CD4-positive, alpha-beta memory T cell (primary cell): ENCODE data around the gene HSD17B8. TPM values are rescaled to one million over a fixed set of nuclear protein-coding genes. Genes with fewer than 3 reads are reported as not detected.

Experiments used
- CTCF ChIA-PET: fragments of 350-600 bp; sonication (Branson Sonifier 250); formaldehyde crosslinking; loops from one replicate; lab custom pipeline; 2021; ENCODE audit warnings: inconsistent platforms; ENCODE audit not compliant: partially characterized antibody; lab: Charles Lee
- POLR2A ChIA-PET: fragments of 350-600 bp; sonication (Branson Sonifier 250); formaldehyde crosslinking; loops from one replicate; lab custom pipeline; 2021; ENCODE audit not compliant: partially characterized antibody; lab: Charles Lee
- DNase-seq, 5 donors: peaks; one replicate each; pipeline versions ENCODE4 v3.0.0 to v3.0.0-alpha.2; 2020 to 2022; ENCODE audit warnings: mixed read lengths in 1 of 5
- H3K27ac ChIP-seq: one replicate; pipeline ENCODE4 v1.7.0; 2013; ENCODE audit warnings: low read depth, low read length
- H3K27me3 ChIP-seq: 2 replicates; pipeline ENCODE4 v1.7.0; 2013; ENCODE audit warnings: mild to moderate bottlenecking, low read length, moderate library complexity; ENCODE audit not compliant: insufficient read depth
- H3K36me3 ChIP-seq: 2 replicates; pipeline ENCODE4 v1.7.0; 2013; ENCODE audit warnings: mild to moderate bottlenecking, low read length, moderate library complexity; ENCODE audit not compliant: insufficient read depth
- H3K4me1 ChIP-seq: 2 replicates; pipeline ENCODE4 v1.7.0; 2013; ENCODE audit warnings: mild to moderate bottlenecking, low read length, moderate library complexity; ENCODE audit not compliant: insufficient read depth
- H3K4me3 ChIP-seq, 2 donors: one replicate each; pipeline ENCODE4 v1.7.0; 2013; ENCODE audit warnings: low read length in 2 of 2, mild to moderate bottlenecking in 1 of 2
- H3K9me3 ChIP-seq, 2 donors: one replicate each; pipeline ENCODE4 v1.7.0; 2013; ENCODE audit warnings: low read length in 2 of 2, control low read depth in 1 of 2; ENCODE audit not compliant: control insufficient read depth in 1 of 2
- H3K27ac Mint-ChIP-seq, 7 donors: one replicate each; pipeline ENCODE4 v1.8.0; 2020 to 2021; ENCODE audit warnings: mixed read lengths in 7 of 7, mild to moderate bottlenecking in 6 of 7, inconsistent platforms in 3 of 7, moderate library complexity in 3 of 7
- H3K27me3 Mint-ChIP-seq, 2 donors: one replicate each; pipeline ENCODE4 v1.8.0; 2020 to 2021; ENCODE audit warnings: mixed read lengths in 2 of 2
- H3K36me3 Mint-ChIP-seq, 2 donors: one replicate each; pipeline ENCODE4 v1.8.0; 2020 to 2021; ENCODE audit warnings: mixed read lengths in 2 of 2, inconsistent platforms in 1 of 2, mild to moderate bottlenecking in 1 of 2
- H3K4me1 Mint-ChIP-seq, 4 donors: one replicate each; pipeline ENCODE4 v1.8.0; 2020 to 2021; ENCODE audit warnings: mixed read lengths in 4 of 4, mild to moderate bottlenecking in 1 of 4
- H3K4me3 Mint-ChIP-seq, 8 donors: one replicate each; pipeline ENCODE4 v1.8.0; 2020 to 2021; ENCODE audit warnings: mixed read lengths in 8 of 8, mild to moderate bottlenecking in 7 of 8, moderate library complexity in 6 of 8, inconsistent platforms in 3 of 8
- H3K9me3 Mint-ChIP-seq, 8 donors: one replicate each; pipeline ENCODE4 v1.8.0; 2020 to 2021; ENCODE audit warnings: mixed read lengths in 8 of 8, mild to moderate bottlenecking in 5 of 8, inconsistent platforms in 3 of 8, moderate library complexity in 1 of 8
- intact Hi-C: fragments of 100-400 bp; cut with micrococcal nuclease; formaldehyde crosslinking; loops from one replicate; pipeline ENCODE4 v1.15.1; 2023
- polyA plus RNA-seq, 2 donors: library from polyadenylated mRNA; unstranded; fragments of 300-500 nt; fragmentation: Illumina TruSeq; gene quantifications; one replicate each; pipeline ENCODE4 v1.2.3, GENCODE V29; 2021
- total RNA-seq, 2 experiments: library from RNA; stranded (reverse); gene quantifications; one replicate each; pipeline ENCODE4 v1.2.3, GENCODE V29; 2021

Gene HSD17B8
- total and polyA plus RNA-seq, 4 experiments from 2014 or later, result 20.2 to 77.3 (median 39.9) TPM

DNA sequence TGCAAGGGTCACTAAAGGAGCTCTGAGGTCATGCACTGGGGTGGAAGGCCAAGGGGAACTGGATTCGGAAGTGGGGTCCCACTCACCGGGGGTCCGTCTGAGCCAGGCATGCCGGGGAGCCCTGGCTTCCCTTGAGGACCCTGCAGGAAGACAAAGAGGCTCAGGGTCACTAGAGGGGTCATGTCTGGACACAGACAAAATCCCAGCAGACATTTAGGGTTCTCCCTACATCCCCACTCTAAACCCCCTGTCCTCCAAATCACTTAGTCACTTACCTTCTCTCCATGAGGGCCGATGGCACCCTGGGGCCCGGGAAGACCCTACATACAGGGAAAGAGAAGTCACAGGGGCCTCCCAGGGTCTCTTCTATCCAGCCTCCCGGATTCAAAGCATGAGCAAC lies 27.5 kb upstream of the HSD17B8 start:
- H3K36me3 Mint-ChIP-seq, result no peaks in the 10 kb centered on the region
- intact Hi-C loops, result no loop called here
- no peak for DNase-seq

DNA sequence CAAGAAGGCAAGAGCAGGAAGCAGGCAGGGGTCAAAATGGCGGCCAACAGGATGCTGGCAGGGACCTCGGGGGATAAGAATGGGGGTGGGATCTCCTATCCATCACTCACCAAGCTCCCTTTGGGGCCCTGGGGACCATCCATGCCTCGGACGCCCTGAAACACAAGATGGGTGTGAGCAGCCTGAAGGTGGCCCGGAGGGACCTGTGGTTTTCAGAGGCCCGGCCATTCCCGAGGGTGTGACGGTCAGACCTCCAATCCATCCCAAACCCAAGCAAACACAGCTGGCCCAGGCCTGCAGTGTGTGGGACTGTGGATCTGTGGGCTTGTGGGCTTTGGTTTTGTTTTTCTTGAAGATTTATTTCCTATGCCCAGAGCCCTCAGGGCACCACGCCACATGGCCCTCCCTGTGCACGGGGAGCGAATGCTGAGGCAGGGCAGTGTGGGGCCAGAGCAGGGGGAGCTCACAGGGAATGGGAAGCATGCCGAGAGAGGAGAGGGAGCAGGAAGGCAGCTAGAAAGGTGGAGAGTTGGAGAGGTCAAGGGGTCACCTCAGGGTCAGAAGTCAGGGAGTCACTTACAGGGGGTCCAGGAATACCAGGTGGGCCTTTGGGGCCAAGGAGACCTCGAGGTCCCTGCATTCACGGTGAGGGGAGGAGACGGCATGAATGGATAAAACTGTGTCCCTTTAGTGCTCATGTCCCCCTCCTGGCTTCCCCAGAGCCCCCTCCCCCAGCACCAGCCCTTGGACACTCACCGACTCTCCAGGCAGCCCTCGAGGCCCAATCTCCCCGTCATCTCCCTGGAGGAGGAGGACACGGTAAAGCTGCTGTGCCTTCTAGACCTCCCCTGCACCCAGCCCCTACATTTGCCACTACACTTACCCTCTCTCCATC lies 26.7 kb upstream of the HSD17B8 start:
- CTCF ChIA-PET, result no interaction called here
- H3K4me3 ChIP-seq, result no peak overlapping the region
- Mint-ChIP-seq H3K9me3 (peaks cover 0 to 3% (median under 1%) of the 10 kb centered on the region in 8 donors), H3K27ac (peak overlapping the region in 3 of 7 donors; percentile 1 to 11 (median 6)), H3K36me3 (peaks cover 0 to 2% of the 10 kb centered on the region in 2 donors), H3K4me3 (no peak overlapping the region), H3K4me1 (peaks cover 1 to 3% (median 2%) of the 10 kb centered on the region in 4 donors), H3K27me3 (peaks cover 0 to 7% of the 10 kb centered on the region in 2 donors)
- no peak overlapping the region for H3K27ac ChIP-seq
- no peaks in the 10 kb centered on the region for H3K36me3 ChIP-seq
- POLR2A ChIA-PET, result no interaction called here
- DNase-seq, result no peak
- no peaks in the 10 kb centered on the region for H3K27me3 ChIP-seq
- intact Hi-C loops, result no loop called here
- H3K9me3 ChIP-seq, result no peaks in the 10 kb centered on the region
- peaks cover 1% of the 10 kb centered on the region for H3K4me1 ChIP-seq

More for the DNA sequence above, 27.5 kb upstream of the HSD17B8 start:
- Histone ChIP-seq H3K4me1 (no peaks in the 10 kb centered on the region), H3K27me3 (no peaks in the 10 kb centered on the region), H3K36me3 (no peaks in the 10 kb centered on the region), H3K9me3 (no peaks in the 10 kb centered on the region), H3K27ac (no peak overlapping the region), H3K4me3 (no peak overlapping the region)
- H3K4me3 Mint-ChIP-seq, result no peak overlapping the region
- H3K4me1 Mint-ChIP-seq, result no peaks in the 10 kb centered on the region
- ChIA-PET POLR2A (no interaction called here), CTCF (no interaction called here)
- peaks cover 0 to 7% of the 10 kb centered on the region in 2 donors for H3K27me3 Mint-ChIP-seq
- H3K27ac Mint-ChIP-seq, result no peak overlapping the region
- peaks cover 0 to 2% (median 0%) of the 10 kb centered on the region in 8 donors for H3K9me3 Mint-ChIP-seq

DNA sequence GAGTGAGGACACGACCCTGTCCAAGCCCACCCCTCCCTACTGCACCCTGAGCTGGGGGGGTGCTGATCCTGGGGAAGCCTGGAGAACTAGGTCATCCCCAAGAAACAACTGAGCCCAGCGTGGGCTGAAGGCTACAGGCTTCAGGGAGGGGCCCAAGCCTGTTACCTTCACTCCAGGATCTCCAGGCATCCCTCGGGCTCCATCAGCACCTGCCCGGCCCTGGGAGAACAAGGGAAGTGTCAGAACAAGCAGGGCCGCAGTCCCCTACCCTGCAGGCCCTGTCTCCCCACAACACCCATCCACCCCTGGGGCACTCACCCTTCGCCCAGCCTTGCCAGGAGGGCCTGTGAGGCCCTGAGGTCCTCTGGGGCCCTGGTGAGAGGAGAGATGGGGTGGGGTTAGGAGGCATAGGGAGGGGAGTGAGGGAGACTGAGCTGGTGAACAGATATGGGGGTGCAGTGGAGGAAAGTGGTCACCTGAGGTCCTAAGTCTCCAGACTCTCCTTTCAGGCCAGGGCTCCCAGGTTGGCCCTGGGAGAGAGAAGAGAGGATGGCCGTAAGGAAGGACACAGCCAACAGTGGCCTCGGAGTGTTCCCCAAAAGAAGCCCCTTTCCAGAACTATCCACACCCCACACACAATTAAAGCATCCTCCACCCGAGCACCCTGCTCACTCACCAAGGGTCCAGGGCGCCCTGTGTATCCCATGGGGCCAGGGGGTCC lies 25.5 kb upstream of the HSD17B8 start:
- H3K36me3 Mint-ChIP-seq, result peaks cover 2 to 12% of the 10 kb centered on the region in 2 donors
- no peak for DNase-seq
- Histone ChIP-seq H3K4me3 (no peak overlapping the region), H3K27ac (no peak overlapping the region), H3K9me3 (no peaks in the 10 kb centered on the region), H3K36me3 (no peaks in the 10 kb centered on the region), H3K4me1 (peaks cover 12% of the 10 kb centered on the region), H3K27me3 (no peaks in the 10 kb centered on the region)
- ChIA-PET CTCF (no interaction called here), POLR2A (no interaction called here)
- no peak overlapping the region for H3K27ac Mint-ChIP-seq
- H3K27me3 Mint-ChIP-seq, result peaks cover 0 to 7% of the 10 kb centered on the region in 2 donors
- peaks cover 0 to 13% (median 6%) of the 10 kb centered on the region in 8 donors for H3K9me3 Mint-ChIP-seq
- intact Hi-C loops, result no loop called here
- peaks cover 12 to 14% (median 13%) of the 10 kb centered on the region in 4 donors for H3K4me1 Mint-ChIP-seq
- no peak overlapping the region for H3K4me3 Mint-ChIP-seq

DNA sequence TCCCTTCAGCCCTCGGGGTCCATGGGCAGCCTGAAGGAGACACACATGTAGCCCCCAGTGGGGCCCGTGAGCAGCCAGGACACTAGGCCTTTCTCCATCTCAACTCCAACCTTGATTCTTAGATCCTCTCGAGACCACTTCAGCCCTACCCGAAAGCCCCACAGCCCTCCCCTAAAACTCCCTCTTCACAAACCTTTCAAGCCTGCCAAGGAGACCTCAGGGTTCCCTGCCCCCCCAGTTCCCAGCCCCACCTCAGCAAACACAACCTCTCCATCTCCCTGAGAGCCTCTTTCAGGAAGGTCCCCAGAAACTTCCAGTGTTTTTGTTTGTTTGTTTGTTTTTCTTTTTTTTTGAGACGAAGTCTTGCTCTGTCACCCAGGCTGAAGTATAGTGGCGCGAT lies 23.3 kb upstream of the HSD17B8 start:
- peaks cover 2 to 12% of the 10 kb centered on the region in 2 donors for H3K36me3 Mint-ChIP-seq
- POLR2A ChIA-PET, result no interaction called here
- no peak for DNase-seq
- peaks cover 0 to 13% (median 6%) of the 10 kb centered on the region in 8 donors for H3K9me3 Mint-ChIP-seq
- H3K27me3 Mint-ChIP-seq, result peaks cover 0 to 1% of the 10 kb centered on the region in 2 donors
- H3K4me1 ChIP-seq, result peaks cover 20% of the 10 kb centered on the region
- CTCF ChIA-PET, result no interaction called here
- intact Hi-C loops, result no loop called here
- no peaks in the 10 kb centered on the region for H3K36me3 ChIP-seq
- H3K4me1 Mint-ChIP-seq, result peaks cover 17 to 24% (median 21%) of the 10 kb centered on the region in 4 donors
- H3K4me3 Mint-ChIP-seq, result peak overlapping the region in 1 of 8 donors; percentile 25
- H3K27ac ChIP-seq, result no peak overlapping the region
- peak overlapping the region in 3 of 7 donors; percentile 22 to 68 (median 31) for H3K27ac Mint-ChIP-seq
- no peaks in the 10 kb centered on the region for H3K27me3 ChIP-seq
- no peak overlapping the region for H3K4me3 ChIP-seq
- H3K9me3 ChIP-seq, result no peaks in the 10 kb centered on the region

DNA sequence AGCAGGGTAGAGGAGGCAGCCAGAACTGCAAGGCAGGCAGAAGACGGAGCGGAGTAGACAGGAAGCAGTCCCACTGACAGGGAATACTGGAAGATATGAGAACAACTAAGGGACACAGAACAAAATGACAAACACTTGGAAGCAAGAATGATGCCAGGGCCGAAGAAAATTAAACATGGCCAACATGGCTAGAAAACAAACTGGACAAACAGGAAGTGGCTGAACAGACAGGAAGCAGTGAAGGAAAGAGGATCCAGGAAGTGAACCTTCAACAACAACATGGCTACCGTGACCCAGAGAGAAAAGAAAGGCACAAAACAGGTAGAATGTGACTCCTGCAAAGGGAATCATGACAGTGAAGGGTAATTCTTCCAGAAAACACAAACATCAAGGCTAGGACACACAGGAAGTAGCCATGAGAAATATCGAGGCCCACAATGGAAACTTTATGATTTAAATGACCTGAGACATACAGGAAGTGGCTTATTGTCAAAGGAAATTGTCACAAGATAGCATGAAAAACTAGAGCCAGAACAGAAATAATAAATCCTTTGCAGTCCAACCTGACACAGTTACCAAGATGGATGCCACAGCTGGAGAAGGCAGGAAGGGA lies 21.3 kb upstream of the HSD17B8 start:
- ChIA-PET POLR2A (interaction anchor here (0.9 to 1.5 kb wide), 13 partner anchors 10 to 211 kb away, joined by 3 to 11 read pairs (median 5); partner anchors contain the start of genes B3GALT4, COL11A2, RING1 and RPS18), CTCF (interaction anchor here (0.7 to 1.5 kb wide), 6 partner anchors 11 to 34 kb away, joined by 3 to 8 read pairs (median 3); no protein-coding TSS in a partner anchor)
- Histone ChIP-seq H3K36me3 (no peaks in the 10 kb centered on the region), H3K4me3 (peak overlapping the region in 1 of 2 donors; percentile 3), H3K27ac (no peak overlapping the region), H3K4me1 (peaks cover 20% of the 10 kb centered on the region), H3K27me3 (peaks cover 1% of the 10 kb centered on the region), H3K9me3 (no peaks in the 10 kb centered on the region)
- Mint-ChIP-seq H3K4me1 (peaks cover 17 to 28% (median 21%) of the 10 kb centered on the region in 4 donors), H3K4me3 (peak overlapping the region; percentile 42 to 85 (median 54)), H3K9me3 (peaks cover 0 to 13% (median 5%) of the 10 kb centered on the region in 8 donors), H3K27ac (peak overlapping the region; percentile 56 to 91 (median 83)), H3K36me3 (peaks cover 2 to 12% of the 10 kb centered on the region in 2 donors), H3K27me3 (peaks cover 7 to 10% of the 10 kb centered on the region in 2 donors)
- peak in 1 of 5 donors; percentile 12 for DNase-seq
- intact Hi-C loops, result loop anchor here (1.0 to 2.0 kb wide), 2 partner anchors 14 to 17 kb away; partner anchors contain the start of genes RXRB and SLC39A7

DNA sequence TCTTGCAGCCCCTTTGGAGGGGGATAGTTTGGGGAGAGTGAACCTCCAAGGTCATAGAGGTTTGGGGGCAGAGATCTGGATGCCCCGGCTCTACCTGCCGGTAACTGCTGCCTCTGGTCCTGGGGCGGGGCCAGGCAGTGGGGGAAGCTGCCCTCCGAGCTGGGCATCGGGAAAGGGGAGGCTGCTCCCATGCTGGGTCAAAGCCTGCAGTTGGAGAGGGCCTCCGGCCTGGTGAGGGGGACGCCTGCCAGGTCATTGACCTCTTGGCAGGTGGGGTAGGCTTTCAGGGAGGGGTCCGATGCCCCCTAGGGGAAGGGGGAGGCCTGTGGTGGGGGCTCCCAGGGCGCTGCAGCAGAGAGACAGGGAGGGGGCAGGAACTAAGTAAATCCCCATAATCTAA lies 19.3 kb upstream of the HSD17B8 start:
- peaks cover 0 to 13% (median 5%) of the 10 kb centered on the region in 8 donors for H3K9me3 Mint-ChIP-seq
- peaks cover 2 to 12% of the 10 kb centered on the region in 2 donors for H3K36me3 Mint-ChIP-seq
- DNase-seq, result no peak
- no peak overlapping the region for H3K27ac ChIP-seq
- peaks cover 17 to 28% (median 21%) of the 10 kb centered on the region in 4 donors for H3K4me1 Mint-ChIP-seq
- H3K27me3 ChIP-seq, result peaks cover 9% of the 10 kb centered on the region
- H3K4me3 Mint-ChIP-seq, result no peak overlapping the region
- H3K27me3 Mint-ChIP-seq, result peaks cover 11 to 16% of the 10 kb centered on the region in 2 donors
- no peaks in the 10 kb centered on the region for H3K36me3 ChIP-seq
- POLR2A ChIA-PET, result no interaction called here
- no peaks in the 10 kb centered on the region for H3K9me3 ChIP-seq
- intact Hi-C loops, result no loop called here
- CTCF ChIA-PET, result no interaction called here
- H3K27ac Mint-ChIP-seq, result peak overlapping the region in 2 of 7 donors; percentile 31 to 63
- no peak overlapping the region for H3K4me3 ChIP-seq
- H3K4me1 ChIP-seq, result peaks cover 20% of the 10 kb centered on the region
